ENCODE results near the gene GADL1.

GRCh38 chr3:30741889-30742288, 152.6 kb downstream of the GADL1 start:
- TF ChIP-seq, protein P1, sequence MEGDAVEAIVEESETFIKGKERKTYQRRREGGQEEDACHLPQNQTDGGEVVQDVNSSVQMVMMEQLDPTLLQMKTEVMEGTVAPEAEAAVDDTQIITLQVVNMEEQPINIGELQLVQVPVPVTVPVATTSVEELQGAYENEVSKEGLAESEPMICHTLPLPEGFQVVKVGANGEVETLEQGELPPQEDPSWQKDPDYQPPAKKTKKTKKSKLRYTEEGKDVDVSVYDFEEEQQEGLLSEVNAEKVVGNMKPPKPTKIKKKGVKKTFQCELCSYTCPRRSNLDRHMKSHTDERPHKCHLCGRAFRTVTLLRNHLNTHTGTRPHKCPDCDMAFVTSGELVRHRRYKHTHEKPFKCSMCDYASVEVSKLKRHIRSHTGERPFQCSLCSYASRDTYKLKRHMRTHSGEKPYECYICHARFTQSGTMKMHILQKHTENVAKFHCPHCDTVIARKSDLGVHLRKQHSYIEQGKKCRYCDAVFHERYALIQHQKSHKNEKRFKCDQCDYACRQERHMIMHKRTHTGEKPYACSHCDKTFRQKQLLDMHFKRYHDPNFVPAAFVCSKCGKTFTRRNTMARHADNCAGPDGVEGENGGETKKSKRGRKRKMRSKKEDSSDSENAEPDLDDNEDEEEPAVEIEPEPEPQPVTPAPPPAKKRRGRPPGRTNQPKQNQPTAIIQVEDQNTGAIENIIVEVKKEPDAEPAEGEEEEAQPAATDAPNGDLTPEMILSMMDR (IDR thresholded peaks at IDR 0.05) = no peak
- TF ChIP-seq POLR2A (IDR thresholded peaks at IDR 0.05) = no peak
